ENCODE results near the gene DRGX. TPM values are rescaled to one million over a fixed set of nuclear protein-coding genes. Genes with fewer than 3 reads are reported as not detected.

Gene DRGX
- not detected in 2 replicates for total RNA-seq

DNA sequence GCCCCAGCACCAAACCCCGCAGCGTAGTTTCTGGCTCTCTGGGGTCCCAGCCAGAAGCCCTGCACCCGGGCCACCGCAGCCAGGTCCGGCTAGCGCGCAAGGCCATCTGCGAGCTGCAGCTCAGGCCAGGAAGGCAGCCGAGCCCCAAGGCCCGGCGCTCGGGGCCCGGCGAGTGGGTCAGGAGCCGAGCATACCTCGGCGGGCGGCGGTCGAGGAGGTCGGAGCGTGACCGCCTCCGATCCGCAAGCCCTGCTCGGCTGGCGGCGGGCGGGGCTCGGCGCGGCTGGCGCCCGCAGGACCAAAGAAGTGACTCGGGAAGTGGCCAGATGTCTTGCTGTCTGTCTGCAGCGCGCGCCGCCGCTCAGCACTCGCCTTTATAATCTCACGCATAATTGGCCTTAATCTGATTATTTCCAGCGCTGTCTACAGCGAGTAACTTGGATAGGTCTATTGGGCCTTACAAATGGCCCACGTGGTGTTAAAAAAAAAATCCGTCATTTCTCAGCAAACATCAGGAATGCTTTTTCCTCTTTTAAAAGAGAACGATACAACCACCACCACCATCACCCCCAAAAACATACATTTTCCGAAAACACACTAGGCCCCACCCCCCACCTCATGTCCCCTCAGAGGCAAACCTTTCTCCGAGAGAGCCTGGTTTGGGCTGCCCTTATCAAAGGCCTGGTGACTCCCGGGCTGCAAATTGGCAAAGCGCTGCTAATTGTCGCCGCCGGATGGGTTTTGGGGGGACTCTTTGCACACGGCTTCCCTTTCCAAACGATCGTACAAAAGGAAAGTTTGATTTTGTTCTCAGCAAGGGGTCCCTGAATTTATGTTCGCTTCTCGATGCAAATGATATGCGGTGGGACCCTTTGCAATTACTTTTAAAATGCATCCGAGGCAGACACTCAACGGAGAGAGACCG is at the start of gene DRGX:
DRGX (minus strand) TSS at position 349 of the 925 bp plus-strand sequence. CDS start 649 bp downstream, outside the sequence.

Other genes with a start within 250 kb of the DRGX start
- 0.34 TPM in 1 of 2 replicates, not detected in the other for gene TMEM273, start 207.7 kb downstream of the DRGX start, total RNA-seq
- gene C10orf71, start 96.9 kb downstream of the DRGX start, total RNA-seq = not detected in 2 replicates
- gene ERCC6, start 143.0 kb upstream of the DRGX start, total RNA-seq = 22.9 and 36.0 TPM in 2 replicates
- gene SLC18A3, start 214.2 kb upstream of the DRGX start, total RNA-seq = not detected in 2 replicates
- not detected in 2 replicates for gene CHAT, start 217.9 kb upstream of the DRGX start, total RNA-seq